Duodenal mucosa (tissue), 2 donors: ENCODE results near the gene SERTAD4.
A peak's percentile ranks its signal among the peaks of the same experiment; 100 is the strongest.
"Not testable (repeated sequence)": the region's sequence is repeated elsewhere in the genome, so short reads cannot be mapped to it uniquely, and the experiment has no call there.

Experiments
- H3K27ac ChIP-seq: one replicate; pipeline ENCODE4 v1.7.0; 2013; ENCODE audit warnings: low read depth, low read length
- H3K27me3 ChIP-seq, 2 donors: one replicate each; pipeline ENCODE4 v1.7.0; 2013; ENCODE audit warnings: low read length in 2 of 2, control low read depth in 1 of 2; ENCODE audit not compliant: insufficient read depth in 2 of 2, control insufficient read depth in 1 of 2
- H3K36me3 ChIP-seq, 2 donors: one replicate each; pipeline ENCODE4 v1.7.0; 2013; ENCODE audit warnings: low read length in 2 of 2, control low read depth in 1 of 2; ENCODE audit not compliant: insufficient read depth in 2 of 2, control insufficient read depth in 1 of 2
- H3K4me1 ChIP-seq, 2 donors: one replicate each; pipeline ENCODE4 v1.7.0; 2013; ENCODE audit warnings: low read length in 2 of 2, control low read depth in 1 of 2; ENCODE audit not compliant: insufficient read depth in 2 of 2, control insufficient read depth in 1 of 2
- H3K4me3 ChIP-seq, 2 donors: one replicate each; pipeline ENCODE4 v1.7.0; 2013; ENCODE audit warnings: low read length in 2 of 2, low read depth in 1 of 2
- H3K9ac ChIP-seq, 2 donors: one replicate each; pipeline ENCODE4 v1.7.0; 2013; ENCODE audit warnings: low read length in 2 of 2, low read depth in 1 of 2
- H3K9me3 ChIP-seq, 2 donors: one replicate each; pipeline ENCODE4 v1.7.0; 2013; ENCODE audit warnings: low read length in 2 of 2, control low read depth in 1 of 2; ENCODE audit not compliant: control insufficient read depth in 1 of 2

SERTAD4 gene

DNA sequence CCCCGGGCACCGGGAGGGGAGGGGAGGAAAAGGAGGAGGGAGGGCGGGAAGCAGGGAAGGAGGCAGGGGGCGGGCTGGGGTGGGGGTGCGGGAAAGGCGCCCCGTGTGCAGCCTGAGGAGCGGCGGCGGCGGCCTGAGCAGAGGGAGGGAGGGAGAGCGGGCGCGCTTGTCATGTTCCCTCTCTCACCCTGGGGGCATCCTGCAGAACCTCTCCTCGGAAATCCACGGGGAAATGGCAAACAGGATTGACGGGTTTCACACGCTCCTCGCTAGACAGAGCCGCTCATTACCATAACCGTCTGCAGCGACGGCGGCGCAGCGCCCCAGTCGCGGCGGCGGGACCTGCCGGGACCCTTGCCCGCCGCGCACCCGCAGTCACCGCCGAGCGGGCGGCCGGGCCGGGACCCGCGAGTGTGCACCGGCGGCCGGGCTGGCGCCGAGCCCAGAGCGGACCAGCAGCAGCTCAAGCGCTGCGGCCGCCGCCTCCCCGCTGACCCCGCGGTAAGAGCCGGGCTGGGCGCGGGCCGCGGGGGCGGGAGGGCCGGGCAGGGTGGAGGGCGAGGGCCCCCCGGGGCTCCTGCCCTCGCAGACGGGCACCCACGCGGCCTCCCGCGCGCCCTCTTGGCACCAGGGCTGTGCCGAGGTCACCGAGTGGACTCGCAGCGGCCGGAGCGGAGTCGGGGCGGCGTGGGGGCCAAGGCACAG, at the start of gene SERTAD4:
Gene SERTAD4 (plus strand): TSS at position 286 of the 705 bp plus-strand sequence. CDS start 5,165 bp downstream, outside the sequence.
- no peaks in the 10 kb centered on the region for H3K36me3 ChIP-seq
- H3K4me3 ChIP-seq: peak within 1 kb of the TSS; percentile 59 to 64
- no peaks in the 10 kb centered on the region for H3K9me3 ChIP-seq
- peaks cover 0 to 12% of the 10 kb centered on the region in 2 donors for H3K4me1 ChIP-seq
- H3K27me3 ChIP-seq: peaks cover 4 to 10% of the 10 kb centered on the region in 2 donors
- H3K9ac ChIP-seq: peak within 1 kb of the TSS in 1 of 2 donors; percentile 32
- H3K27ac ChIP-seq: peak within 1 kb of the TSS; percentile 63

DNA sequence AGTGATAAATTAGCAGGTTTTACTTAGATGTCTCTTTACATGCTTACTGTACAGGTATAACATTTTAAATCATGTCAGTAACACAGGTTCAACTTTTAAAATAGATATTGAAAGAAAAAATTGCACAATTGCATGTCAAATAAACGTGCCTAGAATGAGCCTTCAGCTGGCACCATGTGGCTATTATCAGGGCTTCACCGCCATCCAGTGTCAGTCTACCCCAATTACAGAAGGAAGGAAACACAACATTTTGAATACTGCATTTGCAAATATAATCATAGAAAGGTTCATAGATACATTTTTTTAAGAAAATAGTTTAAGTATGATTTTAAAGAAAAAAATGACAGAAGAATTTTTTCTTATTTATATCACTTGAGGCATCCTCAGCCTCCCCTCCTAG, 47.5 kb upstream of the SERTAD4 start:
- Histone ChIP-seq H3K27ac (no peak overlapping the region), H3K36me3 (no peaks in the 10 kb centered on the region), H3K9me3 (no peaks in the 10 kb centered on the region), H3K4me1 (no peaks in the 10 kb centered on the region), H3K27me3 (no peaks in the 10 kb centered on the region), H3K9ac (no peak overlapping the region), H3K4me3 (no peak overlapping the region)

DNA sequence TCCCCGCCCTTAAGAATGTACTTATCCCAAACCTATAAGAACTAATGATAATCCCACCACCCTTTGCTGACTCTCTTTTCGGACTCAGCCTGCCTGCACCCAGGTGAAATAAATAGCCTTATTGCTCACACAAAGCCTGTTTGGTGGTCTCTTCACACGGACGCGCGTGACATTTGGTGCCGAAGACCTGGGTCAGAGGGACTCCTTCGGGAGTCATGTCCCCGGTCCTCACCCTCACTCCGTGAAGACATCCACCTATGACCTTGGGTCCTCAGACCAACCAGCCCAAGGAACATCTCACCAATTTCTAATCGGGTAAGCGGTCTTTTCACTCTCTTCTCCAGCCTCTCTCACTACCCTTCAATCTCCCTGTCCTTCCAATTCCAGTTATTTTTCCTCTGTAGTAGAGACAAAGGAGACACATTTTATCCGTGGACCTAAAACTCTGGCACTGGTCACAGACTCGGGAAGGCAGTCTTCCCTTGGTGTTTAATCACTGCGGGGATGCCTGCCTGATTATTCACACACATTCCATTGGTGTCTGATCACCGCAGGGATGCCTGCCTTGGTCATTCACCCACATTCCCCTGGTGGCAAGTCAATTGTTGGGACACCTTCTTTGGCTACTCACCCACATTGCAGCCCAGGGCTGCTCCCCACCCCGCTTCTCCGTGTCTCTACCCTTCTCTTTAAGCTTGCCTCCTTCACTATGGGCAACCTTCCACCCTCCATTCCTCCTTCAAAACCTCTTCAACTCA, 44.6 kb upstream of the SERTAD4 start:
- not testable (repeated sequence) for H3K27ac ChIP-seq, H3K27me3 ChIP-seq, H3K9ac ChIP-seq, H3K4me3 ChIP-seq, H3K4me1 ChIP-seq, H3K36me3 ChIP-seq, H3K9me3 ChIP-seq

DNA sequence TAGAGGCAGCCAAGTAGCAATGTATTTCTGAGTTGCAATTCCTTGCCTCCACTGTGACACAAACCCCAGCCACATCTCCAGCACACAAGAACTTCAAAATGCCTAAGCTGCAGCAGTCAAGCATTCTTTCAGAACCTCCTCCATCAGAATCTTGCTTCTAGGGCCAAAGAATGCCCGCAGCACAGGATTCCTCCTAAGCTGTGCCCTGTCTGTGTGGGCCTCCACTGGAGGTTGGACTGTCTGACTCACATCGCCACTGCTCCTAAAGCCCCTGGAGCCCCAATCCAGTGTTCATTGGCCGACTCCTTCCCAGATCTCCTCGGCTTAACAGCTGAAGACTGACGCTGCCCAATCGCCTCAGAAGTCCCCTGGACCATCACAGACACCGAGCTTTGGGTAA, 43.2 kb upstream of the SERTAD4 start:
- no peaks in the 10 kb centered on the region for H3K9me3 ChIP-seq
- no peaks in the 10 kb centered on the region for H3K4me1 ChIP-seq
- H3K27ac ChIP-seq: no peak overlapping the region
- no peak overlapping the region for H3K4me3 ChIP-seq
- no peaks in the 10 kb centered on the region for H3K27me3 ChIP-seq
- H3K9ac ChIP-seq: no peak overlapping the region
- no peaks in the 10 kb centered on the region for H3K36me3 ChIP-seq

DNA sequence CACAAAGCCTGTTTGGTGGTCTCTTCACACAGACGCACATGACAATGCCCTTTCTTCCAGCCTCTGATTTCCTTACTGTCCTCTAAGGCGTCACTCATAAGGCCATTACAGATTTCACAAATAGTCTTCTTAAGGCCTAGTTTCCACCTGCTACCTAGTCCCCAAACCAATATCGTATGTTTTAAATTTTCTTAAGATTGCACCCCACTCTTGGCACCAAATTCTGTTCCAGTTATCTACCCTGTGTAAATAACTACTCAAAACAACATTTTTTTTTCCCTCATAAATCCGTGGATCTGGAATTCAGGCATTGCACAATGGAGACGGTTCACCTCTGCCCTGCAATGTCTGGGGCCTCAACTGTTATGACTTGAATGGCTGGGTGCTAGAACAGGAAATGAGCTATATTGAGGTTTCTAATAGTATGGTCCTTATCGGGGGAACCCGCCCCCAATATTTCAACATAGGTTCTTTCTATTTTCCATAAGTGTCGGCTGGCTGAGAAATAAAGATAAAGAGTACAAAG, 36.9 kb upstream of the SERTAD4 start:
- Histone ChIP-seq H3K9ac (no peak overlapping the region), H3K27ac (no peak overlapping the region), H3K36me3 (no peaks in the 10 kb centered on the region), H3K9me3 (peaks cover 6% of the 10 kb centered on the region in 2 donors), H3K4me3 (no peak overlapping the region), H3K4me1 (no peaks in the 10 kb centered on the region), H3K27me3 (no peaks in the 10 kb centered on the region)

DNA sequence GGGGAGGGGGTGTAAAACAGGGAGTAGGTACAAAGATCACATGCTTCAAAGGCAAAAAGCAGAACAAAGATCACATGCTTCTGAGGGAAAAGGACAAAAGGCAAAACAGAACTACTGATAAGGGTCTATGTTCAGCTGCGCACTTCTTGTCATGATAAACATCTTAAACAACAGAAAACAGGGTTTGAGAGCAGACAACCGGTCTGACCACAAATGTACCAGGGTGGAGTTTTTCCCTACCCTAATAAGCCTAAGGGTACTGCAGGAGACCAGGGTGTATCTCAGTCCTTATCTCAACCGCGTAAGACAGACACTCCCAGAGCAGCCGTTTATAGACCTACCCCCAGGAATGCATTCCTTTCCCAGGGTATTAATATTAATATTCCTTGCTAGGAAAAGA, 36.3 kb upstream of the SERTAD4 start:
- H3K27ac ChIP-seq, H3K27me3 ChIP-seq, H3K9ac ChIP-seq, H3K4me1 ChIP-seq, H3K4me3 ChIP-seq, H3K9me3 ChIP-seq, H3K36me3 ChIP-seq: not testable (repeated sequence)

DNA sequence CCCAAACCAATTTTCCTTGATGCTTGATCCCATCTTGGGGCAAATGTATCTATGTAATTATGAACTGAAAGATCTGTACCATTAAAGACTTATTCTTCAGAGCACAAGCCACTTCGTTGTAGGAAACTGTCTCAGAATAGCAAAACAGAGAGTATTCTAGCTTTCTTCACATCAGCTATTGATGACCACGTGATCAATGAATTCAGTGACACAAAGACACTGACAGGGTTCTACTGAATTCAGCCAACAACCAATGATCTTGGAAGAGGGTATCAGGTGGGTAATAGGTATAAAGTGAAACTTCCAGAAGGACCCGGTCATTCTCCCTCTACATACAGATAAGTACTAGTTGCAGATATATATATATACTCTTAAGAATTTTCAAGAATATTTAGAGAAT, 33.8 kb upstream of the SERTAD4 start:
- Histone ChIP-seq H3K9ac (no peak overlapping the region), H3K27ac (no peak overlapping the region), H3K4me1 (no peaks in the 10 kb centered on the region), H3K36me3 (no peaks in the 10 kb centered on the region), H3K9me3 (peaks cover 6% of the 10 kb centered on the region in 2 donors), H3K27me3 (no peaks in the 10 kb centered on the region), H3K4me3 (no peak overlapping the region)

DNA sequence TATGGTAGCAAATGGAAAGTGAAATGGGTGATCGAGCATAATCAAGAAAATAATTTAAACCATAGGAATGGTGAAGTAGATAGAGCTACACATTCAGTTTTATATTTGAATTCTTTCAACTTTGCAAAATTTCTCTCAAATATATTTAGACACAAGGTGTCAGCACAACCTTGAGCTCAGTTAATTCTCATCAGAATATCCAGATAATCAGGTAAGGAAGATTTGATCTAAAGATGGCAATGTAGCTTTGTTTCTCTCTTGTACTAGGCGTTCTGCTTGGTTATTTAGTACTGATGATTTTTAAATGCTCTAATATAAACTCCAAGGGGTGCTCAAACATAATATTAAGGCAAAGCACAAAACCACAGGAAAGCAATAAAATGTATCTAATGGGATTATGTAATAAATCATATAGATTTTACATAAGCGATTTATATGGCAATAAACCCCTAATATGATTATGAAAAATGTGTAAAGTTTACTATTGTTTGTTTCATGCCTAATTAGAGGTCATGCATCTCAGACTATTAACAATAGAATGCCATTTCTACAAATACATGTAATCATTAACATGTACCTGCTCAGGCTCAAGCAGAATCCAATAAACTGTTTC, 32.4 kb upstream of the SERTAD4 start:
- Histone ChIP-seq H3K4me3 (no peak overlapping the region), H3K4me1 (no peaks in the 10 kb centered on the region), H3K27me3 (no peaks in the 10 kb centered on the region), H3K9ac (no peak overlapping the region), H3K27ac (no peak overlapping the region), H3K9me3 (peaks cover 6% of the 10 kb centered on the region in 2 donors), H3K36me3 (no peaks in the 10 kb centered on the region)

DNA sequence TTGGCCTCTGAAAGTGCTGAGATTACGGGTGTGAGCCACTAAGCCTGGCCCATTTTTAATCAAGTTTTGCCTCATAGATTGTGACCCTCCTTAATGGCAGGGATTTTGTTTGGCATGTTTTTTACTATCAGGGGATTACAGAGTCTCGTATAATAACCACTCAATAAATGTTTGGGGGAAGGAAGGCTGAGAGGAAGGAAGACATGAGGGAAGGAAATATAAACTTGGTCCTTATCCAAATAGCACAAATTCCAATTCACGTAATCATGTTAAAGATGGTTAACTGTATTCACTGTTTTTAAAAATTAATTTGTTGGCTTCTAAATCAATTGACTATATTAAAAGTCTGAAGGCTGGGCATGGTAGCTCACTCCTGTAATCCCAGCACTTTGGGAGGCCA, 30.9 kb upstream of the SERTAD4 start:
- H3K27me3 ChIP-seq: no peaks in the 10 kb centered on the region
- H3K4me1 ChIP-seq: no peaks in the 10 kb centered on the region
- no peaks in the 10 kb centered on the region for H3K36me3 ChIP-seq
- H3K4me3 ChIP-seq: no peak overlapping the region
- no peak overlapping the region for H3K27ac ChIP-seq
- H3K9me3 ChIP-seq: no peaks in the 10 kb centered on the region
- no peak overlapping the region for H3K9ac ChIP-seq
